Measurements from ENCODE around the gene P2RX3.
"Not testable (repeated sequence)": the region's sequence is repeated elsewhere in the genome, so short reads cannot be mapped to it uniquely, and the experiment has no call there.

The P2RX3 gene

DNA sequence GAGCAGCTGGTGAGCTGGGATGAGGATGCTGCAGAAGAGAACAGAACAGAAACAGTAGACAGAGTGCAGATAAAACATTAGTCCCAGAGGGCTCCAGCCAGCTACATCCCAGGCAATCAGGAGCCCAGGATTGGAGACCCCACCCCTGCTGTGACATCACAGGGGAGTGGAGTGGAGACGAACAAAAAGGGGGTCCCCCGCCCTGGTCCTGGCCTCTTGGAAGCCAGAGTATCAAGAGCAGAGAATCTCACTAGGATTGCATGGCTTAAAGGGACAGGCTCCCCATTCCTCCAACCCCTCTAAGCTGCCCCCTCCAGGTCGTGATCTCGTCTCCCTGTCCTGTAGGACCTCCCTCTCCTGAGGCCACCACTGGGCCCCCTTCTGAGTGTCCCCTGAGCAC, at the start of gene P2RX3:
Gene P2RX3 (plus strand): TSS at position 211 of the 400 bp plus-strand sequence. CDS start 199 bp downstream, outside the sequence.
- no peak for DNase-seq (ENCODE audit: low read depth in 4 of 4, low spot score in 1 of 4)

GRCh38 chr11:57288771-57289579, 49.2 kb upstream of the P2RX3 start:
- DNase-seq (ENCODE audit: low read depth in 4 of 4, low spot score in 1 of 4), result no peak

DNA sequence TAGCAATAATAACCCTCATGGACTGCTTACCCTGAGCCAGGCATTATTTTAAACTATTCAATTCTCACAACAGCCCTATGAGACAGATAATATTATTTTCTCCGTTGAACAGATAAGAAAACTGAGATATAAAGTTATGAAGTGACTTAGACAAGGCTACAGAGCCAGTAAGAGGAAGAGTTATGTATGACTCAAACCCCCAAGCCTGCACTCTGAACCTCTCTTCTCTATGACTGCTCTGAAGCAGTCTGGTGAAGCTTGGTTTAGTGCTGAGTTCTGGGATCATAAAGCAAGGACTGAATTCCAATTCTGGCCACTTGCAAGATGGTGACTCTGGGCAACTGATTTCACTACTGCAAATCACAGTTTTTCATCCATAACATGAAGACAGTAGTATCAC, 47.9 kb upstream of the P2RX3 start:
- DNase-seq (ENCODE audit: low read depth in 4 of 4, low spot score in 1 of 4), result no peak

- DNase-seq (ENCODE audit: low read depth in 4 of 4, low spot score in 1 of 4), result no peak
Observed at GRCh38 chr11:57294225-57295131, 43.7 kb upstream of the P2RX3 start.

DNA sequence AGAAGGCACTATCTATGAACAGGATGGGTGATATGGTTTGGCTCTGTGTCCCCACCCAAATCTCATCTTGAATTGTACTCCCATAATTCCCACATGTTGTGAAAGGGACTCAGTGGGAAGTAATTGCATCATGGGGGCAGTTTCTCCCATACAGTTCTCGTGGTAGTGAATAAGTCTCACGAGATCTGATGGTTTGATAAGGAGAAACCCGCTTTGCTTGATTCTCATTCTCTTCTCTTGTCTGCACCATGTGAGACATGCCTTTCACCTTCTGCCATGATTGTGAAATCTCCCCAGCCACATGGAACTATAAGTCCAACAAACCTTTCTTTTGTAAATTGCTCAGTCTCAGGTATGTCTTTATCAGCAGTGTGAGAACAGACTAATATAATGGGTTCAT, 41.9 kb upstream of the P2RX3 start:
- not testable (repeated sequence) for DNase-seq (ENCODE audit: low read depth in 4 of 4, low spot score in 1 of 4)

DNA sequence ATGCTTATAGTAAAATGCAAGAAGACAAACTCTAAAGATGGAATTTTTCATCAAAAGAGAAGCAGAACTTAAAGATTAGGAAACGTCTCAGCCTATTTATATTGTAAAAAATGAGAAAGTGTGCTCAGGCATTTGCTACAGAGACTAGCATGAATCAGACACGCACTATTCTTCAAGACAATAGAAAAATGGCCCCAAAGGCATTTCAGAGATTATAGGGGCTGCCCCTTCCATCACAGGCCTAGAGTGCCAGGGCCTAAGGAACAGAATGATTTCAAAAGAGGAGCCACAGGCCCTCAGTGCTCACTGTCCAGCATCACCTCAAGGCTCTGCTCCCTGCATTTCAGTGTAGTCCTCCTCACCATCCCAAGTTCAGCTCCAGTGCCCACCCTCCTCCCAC, 40.9 kb upstream of the P2RX3 start:
- DNase-seq (ENCODE audit: low read depth in 4 of 4, low spot score in 1 of 4), result no peak

- DNase-seq (ENCODE audit: low read depth in 4 of 4, low spot score in 1 of 4), result no peak
Observed at GRCh38 chr11:57299150-57299737, 38.9 kb upstream of the P2RX3 start.

GRCh38 chr11:57300785-57301184, 37.4 kb upstream of the P2RX3 start:
- DNase-seq (ENCODE audit: low read depth in 4 of 4, low spot score in 1 of 4), result no peak

DNA sequence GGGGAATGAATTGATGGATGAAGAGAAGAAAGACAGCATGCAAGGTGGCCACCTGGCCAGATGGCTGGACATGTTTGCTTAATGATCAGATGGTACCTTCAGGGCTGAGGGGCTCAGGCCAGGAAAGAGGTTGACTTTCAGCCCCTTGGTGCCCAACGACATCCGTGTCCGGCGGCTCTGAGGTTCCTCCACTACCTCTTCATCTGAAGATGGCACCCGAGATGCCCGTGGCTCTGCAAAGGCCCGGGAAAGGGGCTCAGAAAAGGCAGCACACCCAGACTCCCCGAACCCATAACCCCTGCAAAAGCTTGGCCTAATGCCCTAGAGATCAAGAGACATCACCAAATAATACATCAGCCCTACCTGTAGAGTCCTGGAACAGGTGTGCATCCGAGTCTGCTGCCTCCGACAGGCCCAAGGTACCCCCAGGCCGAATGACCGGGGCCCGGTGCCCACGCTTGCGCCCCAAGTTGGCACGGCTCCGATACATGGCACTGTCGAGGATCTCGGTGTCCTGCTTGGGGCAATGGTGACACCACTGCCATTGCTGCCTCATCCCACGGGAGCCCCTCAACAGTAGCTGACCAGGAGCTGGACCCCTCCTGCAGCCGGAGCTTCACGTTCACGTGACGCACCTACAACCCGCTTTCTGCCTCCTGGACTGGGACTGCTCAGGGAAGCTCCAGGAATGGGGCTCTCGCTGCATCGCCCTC, 36.3 kb upstream of the P2RX3 start:
- no peak for DNase-seq (ENCODE audit: low read depth in 4 of 4, low spot score in 1 of 4)

DNA sequence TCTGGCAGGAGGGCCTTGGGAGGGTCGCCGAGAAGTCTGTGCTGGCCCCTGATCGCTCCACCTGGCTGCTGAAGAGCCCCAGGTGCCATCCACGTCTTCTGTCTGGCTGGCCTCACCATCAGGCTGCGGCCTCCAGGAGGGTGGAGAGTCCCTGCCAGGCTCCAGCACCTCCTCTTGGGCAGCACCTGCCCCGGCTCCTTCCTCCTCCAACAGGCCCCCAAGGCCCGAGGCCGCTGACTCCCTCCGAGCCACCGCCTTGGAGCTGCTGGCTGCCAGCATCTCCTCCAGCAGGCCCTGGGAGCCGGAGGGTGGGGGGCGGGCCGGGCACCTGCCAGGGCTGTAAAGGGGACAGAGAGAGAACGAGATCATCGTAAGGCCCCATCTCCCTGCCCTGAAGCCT, 35.7 kb upstream of the P2RX3 start:
- no peak for DNase-seq (ENCODE audit: low read depth in 4 of 4, low spot score in 1 of 4)

DNA sequence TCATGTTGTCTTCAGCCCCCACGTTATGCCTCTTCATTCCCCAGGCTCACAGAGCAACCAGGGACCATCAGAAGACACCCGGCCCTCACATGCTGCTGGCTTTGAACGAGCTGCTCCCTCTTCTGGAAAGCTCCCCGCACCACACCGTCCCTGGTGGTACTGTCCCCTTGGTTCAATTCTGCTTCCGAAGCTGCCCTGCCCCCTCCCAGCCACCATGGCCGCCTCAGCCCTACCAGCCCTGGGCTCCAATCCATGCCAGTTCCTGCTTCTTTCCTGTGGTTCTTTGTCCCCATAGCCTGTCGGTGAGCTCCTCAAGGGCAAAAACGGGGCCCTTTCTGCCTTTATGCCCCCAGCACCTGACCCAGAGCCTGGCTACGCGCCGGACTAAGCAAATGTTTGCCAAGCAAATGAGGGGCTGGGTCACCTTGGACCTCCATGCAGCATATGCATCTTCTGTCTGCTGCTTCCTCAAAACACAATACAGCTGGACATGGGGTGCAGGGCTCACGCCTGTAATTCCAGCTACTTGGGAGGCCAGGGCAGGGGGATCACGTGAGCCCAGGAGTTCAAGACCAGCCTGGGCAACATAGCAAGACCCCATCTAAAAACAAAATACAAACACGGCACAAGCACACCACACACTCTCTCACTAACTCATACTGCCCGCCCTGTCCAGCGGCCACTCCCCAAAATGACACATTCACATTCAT, 34.7 kb upstream of the P2RX3 start:
- DNase-seq (ENCODE audit: low read depth in 4 of 4, low spot score in 1 of 4), result no peak

DNA sequence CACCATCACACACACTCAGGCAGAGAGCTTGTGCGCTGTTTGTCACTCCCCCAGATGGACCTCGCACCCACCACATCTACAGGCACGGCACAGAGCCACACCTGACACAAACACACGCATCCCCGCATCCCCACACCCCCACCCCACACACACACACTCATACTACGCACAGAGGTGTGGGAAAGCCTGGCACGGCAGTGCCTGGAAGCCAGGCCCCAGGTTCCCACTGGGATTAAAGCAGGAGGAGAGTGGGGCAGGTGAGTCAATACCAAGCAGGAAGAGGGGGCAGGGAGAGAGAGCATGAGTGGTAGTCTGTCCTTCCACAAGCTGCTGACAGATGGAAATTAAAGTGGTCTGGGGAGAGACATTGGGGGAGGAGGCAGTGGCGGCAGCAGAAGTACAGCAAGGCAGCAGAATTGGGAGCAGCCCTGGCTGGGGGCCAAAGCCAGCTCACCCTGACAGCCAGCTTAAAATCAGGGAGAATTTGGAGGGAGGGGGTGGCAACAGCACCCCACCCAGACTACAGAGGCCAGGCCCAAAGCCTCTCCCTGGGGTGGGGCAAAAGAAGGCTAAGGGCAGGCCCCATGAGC, 34.1 kb upstream of the P2RX3 start:
- no peak for DNase-seq (ENCODE audit: low read depth in 4 of 4, low spot score in 1 of 4)

DNA sequence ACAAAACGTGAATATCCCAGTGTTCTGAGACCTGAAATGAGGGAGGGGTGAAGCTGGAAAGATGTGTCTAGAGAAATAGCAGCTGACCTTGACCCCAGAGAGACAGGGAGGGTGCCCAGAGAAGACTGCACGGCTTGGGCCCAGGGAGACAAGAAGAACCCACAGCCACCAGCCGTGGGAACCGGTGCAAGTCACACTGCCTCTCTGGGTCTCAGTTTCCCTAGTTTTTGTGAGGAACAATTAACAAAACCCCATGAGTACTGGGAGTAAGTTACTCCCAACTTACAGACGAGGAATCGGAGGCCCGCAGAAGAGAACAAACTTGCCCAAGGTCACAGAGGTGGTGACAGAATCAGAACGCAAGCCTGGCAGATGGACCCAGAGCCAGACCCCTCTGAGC, 32.6 kb upstream of the P2RX3 start:
- DNase-seq (ENCODE audit: low read depth in 4 of 4, low spot score in 1 of 4), result no peak

GRCh38 chr11:57306161-57306876, 31.8 kb upstream of the P2RX3 start:
- DNase-seq (ENCODE audit: low read depth in 4 of 4, low spot score in 1 of 4), result no peak

DNA sequence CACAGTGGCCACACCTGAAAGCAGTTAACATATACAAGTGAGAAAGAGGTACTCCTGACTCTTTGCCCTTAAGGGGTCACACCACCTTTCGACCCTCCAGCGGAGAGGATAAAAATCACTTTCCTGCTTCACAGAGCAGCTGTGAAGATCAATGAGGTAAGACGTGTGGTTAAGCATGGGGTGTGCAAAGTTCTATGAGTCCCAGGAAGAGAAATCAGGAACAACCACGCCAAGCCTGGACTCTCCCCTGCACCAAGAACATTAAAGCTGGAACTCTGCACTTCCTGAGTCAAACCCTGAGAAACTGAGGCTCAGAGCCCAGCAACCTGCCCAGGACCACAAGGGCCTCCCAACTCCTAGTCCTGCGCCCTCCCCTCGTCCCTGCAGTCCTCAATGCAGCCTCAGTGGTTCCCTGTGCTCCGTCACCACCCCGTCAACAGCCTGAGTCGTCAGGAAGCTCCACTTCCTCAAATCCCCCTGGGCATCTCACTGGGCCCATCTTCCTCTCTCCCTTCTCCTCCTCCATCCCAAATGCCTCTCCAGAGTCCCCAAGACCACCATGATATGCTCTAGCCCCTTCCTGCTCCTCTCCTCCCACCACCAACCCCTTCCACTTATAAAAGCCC, 31.1 kb upstream of the P2RX3 start:
- DNase-seq (ENCODE audit: low read depth in 4 of 4, low spot score in 1 of 4), result no peak

DNA sequence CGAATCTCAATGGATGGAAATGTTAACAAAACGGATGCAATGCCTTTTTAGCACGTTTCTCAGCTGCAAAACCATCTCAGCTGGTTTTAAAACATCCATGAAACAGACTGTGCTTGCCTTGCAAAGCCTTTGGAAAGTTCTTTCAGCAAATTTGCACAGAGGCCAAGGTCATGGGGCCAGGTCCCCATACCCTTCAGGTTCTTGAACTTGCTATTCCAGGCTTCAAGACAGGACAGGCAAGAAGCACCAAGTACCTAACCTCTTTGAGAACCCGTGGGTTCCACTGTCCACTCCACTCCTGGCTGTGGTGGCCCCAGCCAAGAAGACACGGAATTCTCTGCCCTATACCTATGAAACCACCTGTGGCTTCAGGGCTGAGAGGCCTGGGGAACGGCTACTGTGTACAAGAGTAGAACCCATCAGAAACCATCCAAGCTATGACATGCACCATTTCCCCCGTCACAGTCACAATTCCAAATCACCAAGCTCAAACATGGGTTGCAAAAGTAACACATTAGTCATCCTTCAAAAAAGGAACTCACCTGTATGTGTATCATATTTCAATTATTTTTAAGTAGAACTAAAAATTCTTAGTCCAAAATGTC, 30.4 kb upstream of the P2RX3 start:
- no peak for DNase-seq (ENCODE audit: low read depth in 4 of 4, low spot score in 1 of 4)

DNA sequence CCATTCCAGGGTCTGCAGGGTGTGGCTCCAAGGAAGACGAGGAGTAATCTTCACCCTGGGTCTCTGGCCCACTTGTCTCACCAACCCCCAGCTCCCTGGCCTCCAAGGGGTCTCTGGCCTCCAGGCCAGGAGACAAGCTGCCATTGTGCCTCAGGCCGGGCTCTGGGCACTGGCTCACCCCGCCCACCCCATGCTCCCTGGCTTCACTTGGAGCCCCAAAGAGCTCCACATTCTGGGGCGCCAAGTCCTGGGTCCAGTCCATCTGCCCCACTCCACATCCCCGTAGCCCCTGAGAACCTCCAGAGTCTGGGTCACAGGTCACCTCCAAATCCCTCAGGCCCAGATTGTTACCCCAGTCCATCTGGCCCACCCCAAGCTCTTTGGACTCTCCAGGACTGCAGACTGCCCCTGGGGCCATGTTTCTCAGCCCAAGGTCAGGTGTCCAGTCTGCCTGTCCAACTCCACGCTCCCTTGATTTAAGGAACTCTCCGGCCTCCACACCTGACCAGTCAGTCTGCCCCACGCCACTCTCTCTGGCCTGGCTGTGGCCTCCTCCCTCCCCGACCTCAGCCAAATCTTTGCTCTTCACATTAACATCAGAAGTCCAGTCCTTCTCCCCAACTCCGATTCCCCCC, 29.6 kb upstream of the P2RX3 start:
- DNase-seq (ENCODE audit: low read depth in 4 of 4, low spot score in 1 of 4), result no peak
